Endothelial cell of umbilical vein (primary cell): ENCODE data around the gene LTA4H.

Experiments used
- JUN ChIP-seq: IDR thresholded peaks from 2 replicates; pipeline ENCODE4 v1.6.1; 2011; ENCODE audit warnings: borderline replicate concordance, low read depth; ENCODE audit not compliant: insufficient read length, insufficient read depth
- MYC ChIP-seq: IDR thresholded peaks from one replicate; pipeline ENCODE4 v1.6.1; 2011; ENCODE audit warnings: mild to moderate bottlenecking, low read depth, low read length
- POLR2A ChIP-seq: IDR thresholded peaks from 2 replicates; pipeline ENCODE4 v1.6.1; 2012; ENCODE audit warnings: low read depth, mild to moderate bottlenecking, control low read depth, low read length
- TF ChIP-seq, protein P1 (sequence below), 2 donors: IDR thresholded peaks; 1 replicate in 1 of 2; 2 replicates in 1 of 2; pipeline ENCODE4 v1.5.1; 2011; ENCODE audit warnings: low read length in 2 of 2, mild to moderate bottlenecking in 2 of 2, moderate library complexity in 2 of 2, control low read depth in 1 of 2, inconsistent platforms in 1 of 2, low read depth in 1 of 2; ENCODE audit not compliant: insufficient read depth in 1 of 2; ENCODE audit errors: extremely low read depth in 1 of 2

- TF ChIP-seq, protein P1, sequence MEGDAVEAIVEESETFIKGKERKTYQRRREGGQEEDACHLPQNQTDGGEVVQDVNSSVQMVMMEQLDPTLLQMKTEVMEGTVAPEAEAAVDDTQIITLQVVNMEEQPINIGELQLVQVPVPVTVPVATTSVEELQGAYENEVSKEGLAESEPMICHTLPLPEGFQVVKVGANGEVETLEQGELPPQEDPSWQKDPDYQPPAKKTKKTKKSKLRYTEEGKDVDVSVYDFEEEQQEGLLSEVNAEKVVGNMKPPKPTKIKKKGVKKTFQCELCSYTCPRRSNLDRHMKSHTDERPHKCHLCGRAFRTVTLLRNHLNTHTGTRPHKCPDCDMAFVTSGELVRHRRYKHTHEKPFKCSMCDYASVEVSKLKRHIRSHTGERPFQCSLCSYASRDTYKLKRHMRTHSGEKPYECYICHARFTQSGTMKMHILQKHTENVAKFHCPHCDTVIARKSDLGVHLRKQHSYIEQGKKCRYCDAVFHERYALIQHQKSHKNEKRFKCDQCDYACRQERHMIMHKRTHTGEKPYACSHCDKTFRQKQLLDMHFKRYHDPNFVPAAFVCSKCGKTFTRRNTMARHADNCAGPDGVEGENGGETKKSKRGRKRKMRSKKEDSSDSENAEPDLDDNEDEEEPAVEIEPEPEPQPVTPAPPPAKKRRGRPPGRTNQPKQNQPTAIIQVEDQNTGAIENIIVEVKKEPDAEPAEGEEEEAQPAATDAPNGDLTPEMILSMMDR (IDR thresholded peaks at IDR 0.05; ENCODE audit: extremely low read depth in 1 of 2, insufficient read depth in 1 of 2, low read depth in 1 of 2, low read length in 2 of 2): no peak
- TF ChIP-seq POLR2A: no peak
- TF ChIP-seq JUN: peak; percentile 39
- TF ChIP-seq MYC: no peak
These were observed 47.8 kb upstream of the LTA4H start for GRCh38 chr12:96083020-96083719.
